K562 (cell line): Measurements from ENCODE around the gene GET4. TPM values are rescaled to one million over a fixed set of nuclear protein-coding genes. Genes with fewer than 3 reads are reported as not detected.

ENCODE experiments used
- ATAC-seq: fragments of 200-7000 bp; cut with Tn5 transposase; 3 replicates; pipeline ENCODE4 v1.9.1; 2020; ENCODE audit warnings: moderate library complexity
- BruUV-seq: library from RNA; stranded (reverse); fragments of 400-500 nt; replicated peaks from 2 replicates; lab custom pipeline; 2021; lab: Mats Ljungman, UMichigan
- CTCF ChIA-PET: fragments of 300-600 bp; formaldehyde crosslinking; extraction: SDS; loops from one replicate; lab custom pipeline; 2021; ENCODE audit warnings: low intra/inter-chr PET ratio; lab: Yijun Ruan, JAX
- POLR2A ChIA-PET: fragments of 300-600, 350-650 bp; sonication (Branson Sonifier 250); formaldehyde crosslinking; extraction: SDS; loops from one replicate; lab custom pipeline; 2021; ENCODE audit warnings: antibody characterized with exemption, inconsistent platforms; lab: Yijun Ruan, JAX
- DNase-seq, 4 experiments: peaks; one replicate each; pipeline versions ENCODE4 v3.0.0 to v3.0.0-alpha.2; 2011 to 2018; ENCODE audit warnings: low spot score in 3 of 4, mixed read lengths in 3 of 4; ENCODE audit errors: extremely low read depth in 1 of 4
- FAIRE-seq: peaks from 2 replicates; lab custom pipeline; 2011; peaks lifted over from hg19 to GRCh38; lab: Jason Lieb, UNC
- H2AFZ ChIP-seq: 2 replicates; pipeline ENCODE4 v1.6.0; 2011; ENCODE audit warnings: low read depth, low read length, control low read depth, inconsistent platforms
- H3K27ac ChIP-seq: fragments of 200-600 bp; 3 replicates; pipeline ENCODE4 v1.8.0; 2011; ENCODE audit warnings: low read depth, mild to moderate bottlenecking, control low read depth, inconsistent platforms, low read length, moderate library complexity, mixed read lengths; ENCODE audit errors: extremely low read depth
- H3K27me3 ChIP-seq, 2 experiments: fragments of 300-600 bp in 1 of 2; 2 replicates in 1 of 2; 3 replicates in 1 of 2; pipeline versions ENCODE4 v1.6.0 to v1.8.0; 2011; ENCODE audit warnings: inconsistent platforms in 2 of 2, low read length in 2 of 2, mild to moderate bottlenecking in 1 of 2, mixed read lengths in 1 of 2, moderate library complexity in 1 of 2; ENCODE audit not compliant: control insufficient read depth in 2 of 2, insufficient read depth in 2 of 2
- H3K36me3 ChIP-seq: fragments of 300-600 bp; 3 replicates; pipeline ENCODE4 v1.8.0; 2011; ENCODE audit warnings: mild to moderate bottlenecking, low read length, inconsistent platforms; ENCODE audit not compliant: control insufficient read depth, insufficient read depth
- H3K4me1 ChIP-seq, 2 experiments: fragments of 200-600 bp in 1 of 2; replicated peaks in 1 of 2; 2 replicates in 1 of 2; 3 replicates in 1 of 2; pipeline versions ENCODE4 v1.5.1 to v1.8.0; 2011; ENCODE audit warnings: inconsistent platforms in 2 of 2, low read length in 2 of 2, mild to moderate bottlenecking in 1 of 2, mixed read lengths in 1 of 2, moderate library complexity in 1 of 2; ENCODE audit not compliant: control insufficient read depth in 2 of 2, insufficient read depth in 2 of 2
- H3K4me2 ChIP-seq: 2 replicates; pipeline ENCODE4 v1.6.1; 2011; ENCODE audit warnings: low read length, control low read depth, inconsistent platforms, mixed read lengths; ENCODE audit not compliant: insufficient read depth
- H3K4me3 ChIP-seq: fragments of 200-600 bp; sonication (generic), shearing (Covaris generic); 2 replicates; pipeline ENCODE4 v1.5.1; 2016; ENCODE audit warnings: control low read depth, inconsistent platforms
- H3K79me2 ChIP-seq: fragments of 200-600 bp; 3 replicates; pipeline ENCODE4 v1.8.0; 2011; ENCODE audit warnings: low read length, inconsistent platforms; ENCODE audit not compliant: control insufficient read depth, insufficient read depth
- H3K9ac ChIP-seq, 2 experiments: 2 replicates each; pipeline versions ENCODE4 v1.6.0 to v1.6.1; 2011; ENCODE audit warnings: low read depth in 2 of 2, low read length in 2 of 2, control low read depth in 1 of 2, inconsistent platforms in 1 of 2, mild to moderate bottlenecking in 1 of 2, mixed read lengths in 1 of 2; ENCODE audit not compliant: insufficient read depth in 1 of 2
- H3K9me1 ChIP-seq: one replicate; pipeline ENCODE4 v1.6.0; 2011; ENCODE audit warnings: inconsistent platforms, mild to moderate bottlenecking, low read length, moderate library complexity; ENCODE audit not compliant: control insufficient read depth, insufficient read depth
- H3K9me3 ChIP-seq: replicated peaks from 2 replicates; pipeline ENCODE4 v1.5.1; 2011; ENCODE audit warnings: low read depth, low read length, inconsistent platforms; ENCODE audit not compliant: control insufficient read depth, insufficient read depth
- H4K20me1 ChIP-seq: replicated peaks from 2 replicates; pipeline ENCODE4 v1.6.1; 2011; ENCODE audit warnings: low read length, inconsistent platforms, mixed read lengths; ENCODE audit not compliant: control insufficient read depth, insufficient read depth
- ATF3 ChIP-seq, 2 experiments: fragments of 450-650 bp in 1 of 2; sonication (generic) in 1 of 2; formaldehyde crosslinking in 1 of 2; IDR thresholded peaks in 1 of 2; conservative IDR thresholded peaks in 1 of 2; 2 replicates each; pipeline versions ENCODE4 v1.6.1 to v1.8.1; 2016 to 2023; ENCODE audit warnings: mild to moderate bottlenecking in 2 of 2, moderate library complexity in 2 of 2, inconsistent platforms in 1 of 2, missing genetic modification reagents in 1 of 2
- BRD4 ChIP-seq: fragments of 200-600 bp; sonication (generic); IDR thresholded peaks from 2 replicates; pipeline ENCODE4 v1.6.1; 2017; ENCODE audit warnings: inconsistent platforms
- FOSL1 ChIP-seq: fragments of 200-800 bp; sonication (Bioruptor generic); conservative IDR thresholded peaks from 2 replicates; pipeline ENCODE4 v1.6.1; 2016; ENCODE audit warnings: missing genetic modification characterization, missing compliant biosample characterization
- MYNN ChIP-seq, 2 experiments: sonication (generic); formaldehyde crosslinking in 1 of 2; IDR thresholded peaks; 2 replicates each; pipeline versions ENCODE4 v1.5.0 to v1.6.1; 2016 to 2020; ENCODE audit warnings: antibody characterized with exemption in 1 of 2, missing genetic modification reagents in 1 of 2
- WGBS: fragments of 100-300 bp; shearing (Covaris generic); methylation state at CpG from one replicate; pipeline ENCODE4 v1.1.6; 2016; ENCODE audit warnings: low coverage, mixed read lengths; ENCODE audit not compliant: insufficient coverage; ENCODE audit errors: missing lambda C conversion rate; 5-methylcytosine and 5-hydroxymethylcytosine counted together
- in situ Hi-C: fragments of 300-500 bp; cut with MboI; formaldehyde crosslinking; loops from 4 replicates; pipeline ENCODE4 v1.15.0; 2018; ENCODE audit warnings: inconsistent platforms, mixed read lengths
- intact Hi-C: fragments of 100-400 bp; cut with micrococcal nuclease; formaldehyde crosslinking; loops from 2 replicates; pipeline ENCODE4 v1.14.2; 2022
- polyA plus RNA-seq, 8 experiments: library from polyadenylated mRNA; depleted of rRNA in 4 of 8; stranded (reverse) in 5 of 8; unstranded in 3 of 8; fragments of >200 nt; fragmentation: Nextera tagmentation in 2 of 8; fragmentation: Illumina TruSeq in 1 of 8; extraction: Ambion mirVana in 2 of 8; extraction: Trizol in 1 of 8; gene quantifications; 2 replicates each; pipeline versions ENCODE4 v1.2.1 to v1.2.3, GENCODE V29; 2011 to 2014; ENCODE audit warnings: inconsistent platforms in 1 of 8, missing spikeins in 1 of 8
- total RNA-seq, 7 experiments: library from RNA; depleted of rRNA in 6 of 7; stranded (reverse); fragments of >200 nt in 6 of 7; fragmentation: Illumina TruSeq in 2 of 7; extraction: Trizol in 2 of 7; gene quantifications; 2 replicates each; pipeline versions ENCODE4 v1.2.1 to v1.2.3, GENCODE V29; 2011 to 2021; ENCODE audit warnings: low replicate concordance in 1 of 7

GET4 gene
- total and polyA plus RNA-seq, 9 of the 15 experiments (the other 6 are each of a cell fraction or from before 2014, with no cell fraction given): 0.99 to 122 (median 40.4) TPM

GRCh38 chr7:936386-937054 is 60.2 kb downstream of the GET4 start:
- BruUV-seq: no TSS peak
- peaks cover 8% of the 10 kb centered on the region for H3K9me3 ChIP-seq
- H3K79me2 ChIP-seq: no peaks in the 10 kb centered on the region
- H3K4me1 ChIP-seq: peaks cover 0 to 28% of the 10 kb centered on the region in 2 experiments; a peak in 2 of 5 replicates
- H3K36me3 ChIP-seq: no peaks in the 10 kb centered on the region
- WGBS: 14% methylated on average over 20 of the region's 22 CpGs
- ATAC-seq (peak; percentile 63), FAIRE-seq (no peak), DNase-seq (no peak)
- ChIA-PET POLR2A (no interaction called here), CTCF (no interaction called here)
- H4K20me1 ChIP-seq: 0 out of 2 replicates have a peak, but pooled peaks cover 4% of the 10 kb centered on the region
- no peak overlapping the region for H3K27ac ChIP-seq
- peaks cover 2 to 31% of the 10 kb centered on the region in 2 experiments; a peak in 2 of 5 replicates for H3K27me3 ChIP-seq
- H3K4me3 ChIP-seq: no peak overlapping the region
- H3K9ac ChIP-seq: no peak overlapping the region
- intact Hi-C loops: no loop called here
- H2AFZ ChIP-seq: no peak overlapping the region
- H3K4me2 ChIP-seq: no peak overlapping the region
- TF ChIP-seq FOSL1 (tag) (peak; percentile 44), ATF3 (IDR thresholded peaks at IDR 0.05) (peak; percentile 73), ATF3 (CRISPR knock-in tag; conservative IDR thresholded peaks at IDR 0.05) (no peak), BRD4 (no peak), MYNN (IDR thresholded peaks at IDR 0.05) (peak; percentile 92), MYNN (CRISPR knock-in tag; IDR thresholded peaks at IDR 0.05) (no peak)
- H3K9me1 ChIP-seq: no peaks in the 10 kb centered on the region
- in situ Hi-C loops: no loop called here
